ENCODE measurements around the gene BAZ1A. TPM values are rescaled to one million over a fixed set of nuclear protein-coding genes. Genes with fewer than 3 reads are reported as not detected.

Gene BAZ1A
- total and polyA plus RNA-seq, 10 of the 15 experiments (the other 5 are each of a cell fraction or from before 2014, with no cell fraction given): 34.3 to 96.5 (median 50.7) TPM

GRCh38 chr14:34711796-34712712, 163.1 kb downstream of the BAZ1A start:
- Histone ChIP-seq H2AFZ (ENCODE audit: control insufficient read depth, low read depth, low read length) (no peak overlapping the region), H4K20me1 (ENCODE audit: control insufficient read depth, insufficient read depth) (no peaks in the 10 kb centered on the region), H3K4me3 (peak overlapping the region; percentile 57), H3K27ac (ENCODE audit: control insufficient read depth, insufficient read depth) (peak overlapping the region; percentile 35), H3K9me3 (replicated peaks; ENCODE audit: control insufficient read depth, insufficient read depth, low read length) (no peaks in the 10 kb centered on the region), H3K79me2 (ENCODE audit: control insufficient read depth, insufficient read depth, low read length) (peaks cover 40% of the 10 kb centered on the region), H3K27me3 (replicated peaks in 1 of 2; ENCODE audit: control insufficient read depth in 2 of 2, insufficient read depth in 2 of 2, low read length in 1 of 2) (no peaks in the 10 kb centered on the region), H3K4me1 (ENCODE audit: control insufficient read depth, insufficient read depth, low read length) (peaks cover 16% of the 10 kb centered on the region), H3K9ac (ENCODE audit: control insufficient read depth, insufficient read depth, low read length) (no peak overlapping the region), H3K36me3 (ENCODE audit: control insufficient read depth in 2 of 2, insufficient read depth in 2 of 2, low read length in 1 of 2) (peaks cover 0 to 7% of the 10 kb centered on the region in 2 experiments; a peak in 1 of 4 replicates), H3K4me2 (ENCODE audit: control insufficient read depth, insufficient read depth) (peak overlapping the region; percentile 74)
- POLR2A ChIA-PET: interaction anchor here (0.6 to 1.1 kb wide), 2 partner anchors 16 to 157 kb away, joined by 3 read pairs; no protein-coding TSS in a partner anchor
- 63% methylated on average over 4 of the region's 4 CpGs for WGBS (ENCODE audit: insufficient coverage, insufficient replicate concordance, low lambda C conversion rate, missing lambda C conversion rate)
- ATAC-seq (no peak), FAIRE-seq (no peak), DNase-seq (ENCODE audit: low read depth, low spot score) (no peak)
- intact Hi-C loops (cut with micrococcal nuclease; ENCODE audit: unreplicated experiment): no loop called here
- in situ Hi-C loops (cut with MboI): no loop called here
- CTCF ChIA-PET: interaction anchor here (1.2 to 7.1 kb wide), 5 partner anchors 8 to 702 kb away, joined by 3 to 78 read pairs (median 8); no protein-coding TSS in a partner anchor
- SMC1A ChIA-PET (ENCODE audit: uncharacterized antibody, unreplicated experiment): interaction anchor here (1.0 to 7.8 kb wide), 7 partner anchors 8 to 55 kb away, joined by 3 to 43 read pairs (median 4); no protein-coding TSS in a partner anchor
- no TSS peak for BruUV-seq (replicated peaks)
- RAD21 ChIA-PET (ENCODE audit: unreplicated experiment): interaction anchor here (1.3 to 4.0 kb wide), 2 partner anchors 11 to 24 kb away, joined by 4 to 18 read pairs; no protein-coding TSS in a partner anchor
- TF ChIP-seq NR2F1 (conservative IDR thresholded peaks at IDR 0.05) (no peak), KLF5 (IDR thresholded peaks at IDR 0.05; ENCODE audit: partially characterized antibody) (no peak), NBN (IDR thresholded peaks at IDR 0.05) (no peak), ZNF274 (IDR thresholded peaks at IDR 0.05; ENCODE audit: insufficient read depth, insufficient read length) (no peak), HSF1 (IDR thresholded peaks at IDR 0.05; ENCODE audit: low read depth, low read length) (no peak), PRDM15 (CRISPR knock-in tag; IDR thresholded peaks at IDR 0.05) (no peak), ZBTB11 (CRISPR knock-in tag; IDR thresholded peaks at IDR 0.05) (no peak), ZZZ3 (IDR thresholded peaks at IDR 0.05; ENCODE audit: control insufficient read depth, insufficient read length, low read depth) (no peak), JUND (IDR thresholded peaks at IDR 0.05; ENCODE audit: low read depth, low read length) (no peak), NR2C1 (IDR thresholded peaks at IDR 0.05) (no peak), DPF2 (IDR thresholded peaks at IDR 0.05) (no peak), BACH1 (IDR thresholded peaks at IDR 0.05; ENCODE audit: borderline replicate concordance) (no peak), MAX (IDR thresholded peaks at IDR 0.05; ENCODE audit: low read depth, low read length) (no peak), POLR2AphosphoS5 (IDR thresholded peaks at IDR 0.05; ENCODE audit: low read length) (no peak), PAX8 (IDR thresholded peaks at IDR 0.05) (no peak)

Measured in GM12878 (cell line).